WTC11 (cell line): ENCODE results near the gene CCDC69. TPM values are rescaled to one million over a fixed set of nuclear protein-coding genes. Genes with fewer than 3 reads are reported as not detected.

Experiments
- ATAC-seq: fragments of 200-7000 bp; cut with Tn5 transposase; 2 replicates; pipeline ENCODE4 v1.10.0; 2021; ENCODE audit warnings: mild to moderate bottlenecking, moderate library complexity
- CTCF ChIA-PET: fragments of 300-600 bp; sonication (Branson Sonifier 250); formaldehyde crosslinking; loops from one replicate; lab custom pipeline; 2021; ENCODE audit warnings: antibody characterized with exemption; lab: Charles Lee
- POLR2A ChIA-PET: fragments of 350-600 bp; sonication (Branson Sonifier 250); formaldehyde crosslinking; loops from one replicate; lab custom pipeline; 2021; ENCODE audit warnings: antibody characterized with exemption; lab: Charles Lee
- DNase-seq: peaks from one replicate; pipeline ENCODE4 v3.0.0; 2021; ENCODE audit warnings: low spot score
- H3K27ac Mint-ChIP-seq: 2 replicates; pipeline ENCODE4 v1.8.0; 2021; ENCODE audit warnings: mixed read lengths
- H3K27me3 Mint-ChIP-seq: 2 replicates; pipeline ENCODE4 v1.8.0; 2021; ENCODE audit warnings: low read depth, mild to moderate bottlenecking, moderate library complexity, mixed read lengths
- H3K36me3 Mint-ChIP-seq: 2 replicates; pipeline ENCODE4 v1.8.0; 2021; ENCODE audit warnings: mixed read lengths
- H3K4me1 Mint-ChIP-seq: 2 replicates; pipeline ENCODE4 v1.8.0; 2022; ENCODE audit warnings: mixed read lengths
- H3K4me3 Mint-ChIP-seq: 2 replicates; pipeline ENCODE4 v1.8.0; 2021; ENCODE audit warnings: mild to moderate bottlenecking, moderate library complexity, mixed read lengths
- H3K9me3 Mint-ChIP-seq: 2 replicates; pipeline ENCODE4 v1.8.0; 2021; ENCODE audit warnings: mixed read lengths
- CDX4 ChIP-seq: fragments of 250-450 bp; sonication (Bioruptor Pico); IDR thresholded peaks from 2 replicates; pipeline ENCODE4 v1.9.0; 2021; ENCODE audit warnings: moderate library complexity, mild to moderate bottlenecking, inconsistent platforms, borderline replicate concordance
- E2F1 ChIP-seq: sonication (generic); formaldehyde crosslinking; IDR thresholded peaks from 2 replicates; pipeline ENCODE4 v1.8.0; 2022; ENCODE audit warnings: mild to moderate bottlenecking, missing genetic modification reagents
- E2F5 ChIP-seq: sonication (generic); formaldehyde crosslinking; IDR thresholded peaks from 2 replicates; pipeline ENCODE4 v1.8.1; 2022; ENCODE audit warnings: mild to moderate bottlenecking, moderate library complexity, missing genetic modification reagents
- ESRRA ChIP-seq: sonication (generic); formaldehyde crosslinking; IDR thresholded peaks from 2 replicates; pipeline ENCODE4 v1.8.1; 2022; ENCODE audit warnings: mild to moderate bottlenecking, missing genetic modification reagents, borderline replicate concordance
- ETV6 ChIP-seq: sonication (generic); formaldehyde crosslinking; IDR thresholded peaks from 2 replicates; pipeline ENCODE4 v1.8.1; 2022; ENCODE audit warnings: mild to moderate bottlenecking, missing genetic modification reagents
- FOXK1 ChIP-seq: sonication (generic); formaldehyde crosslinking; IDR thresholded peaks from 2 replicates; pipeline ENCODE4 v1.8.0; 2022; ENCODE audit warnings: mild to moderate bottlenecking, moderate library complexity, missing genetic modification reagents
- GRHL2 ChIP-seq: fragments of 250-450 bp; sonication (Bioruptor Pico); IDR thresholded peaks from 2 replicates; pipeline ENCODE4 v1.8.0; 2022; ENCODE audit warnings: mild to moderate bottlenecking, moderate library complexity; ENCODE audit not compliant: insufficient replicate concordance, severe bottlenecking
- GTF2I ChIP-seq: fragments of 250-450 bp; sonication (Bioruptor Pico); conservative IDR thresholded peaks from 2 replicates; pipeline ENCODE4 v1.4.0; 2021; ENCODE audit warnings: mild to moderate bottlenecking
- MYBL2 ChIP-seq: sonication (generic); formaldehyde crosslinking; IDR thresholded peaks from 2 replicates; pipeline ENCODE4 v1.8.1; 2023; ENCODE audit warnings: mild to moderate bottlenecking, moderate library complexity, missing genetic modification reagents
- SMAD3 ChIP-seq: sonication (generic); formaldehyde crosslinking; IDR thresholded peaks from 2 replicates; pipeline ENCODE4 v1.8.0; 2022; ENCODE audit warnings: missing genetic modification reagents, mild to moderate bottlenecking, borderline replicate concordance
- SMAD4 ChIP-seq: sonication (generic); formaldehyde crosslinking; IDR thresholded peaks from 2 replicates; pipeline ENCODE4 v1.8.0; 2022; ENCODE audit warnings: mild to moderate bottlenecking, missing genetic modification reagents
- SOX15 ChIP-seq: fragments of 250-450 bp; sonication (Bioruptor Pico); IDR thresholded peaks from 2 replicates; pipeline ENCODE4 v1.9.0; 2021; ENCODE audit warnings: mild to moderate bottlenecking
- STAT6 ChIP-seq: sonication (generic); formaldehyde crosslinking; conservative IDR thresholded peaks from 2 replicates; pipeline ENCODE4 v1.8.1; 2023; ENCODE audit warnings: mild to moderate bottlenecking, low read depth, missing genetic modification reagents, moderate library complexity
- TP53 ChIP-seq: sonication (generic); formaldehyde crosslinking; IDR thresholded peaks from 2 replicates; pipeline ENCODE4 v1.8.1; 2023; ENCODE audit warnings: mild to moderate bottlenecking, missing genetic modification reagents
- USF2 ChIP-seq: sonication (generic); formaldehyde crosslinking; IDR thresholded peaks from 2 replicates; pipeline ENCODE4 v1.8.1; 2023; ENCODE audit warnings: mild to moderate bottlenecking, missing genetic modification reagents, moderate library complexity
- ZBTB21 ChIP-seq: sonication (generic); formaldehyde crosslinking; IDR thresholded peaks from 2 replicates; pipeline ENCODE4 v1.8.1; 2023; ENCODE audit warnings: mild to moderate bottlenecking, missing genetic modification reagents, borderline replicate concordance
- ZNF281 ChIP-seq: sonication (generic); formaldehyde crosslinking; IDR thresholded peaks from 2 replicates; pipeline ENCODE4 v1.8.0; 2023; ENCODE audit warnings: mild to moderate bottlenecking, missing genetic modification reagents
- ZNF396 ChIP-seq: fragments of 250-450 bp; sonication (Bioruptor Pico); IDR thresholded peaks from 2 replicates; pipeline ENCODE4 v1.8.0; 2021; ENCODE audit warnings: mild to moderate bottlenecking, moderate library complexity, borderline replicate concordance
- ZNF671 ChIP-seq: fragments of 250-450 bp; sonication (Bioruptor Pico); IDR thresholded peaks from 2 replicates; pipeline ENCODE4 v1.8.0; 2021; ENCODE audit warnings: mild to moderate bottlenecking
- ZSCAN18 ChIP-seq: fragments of 250-450 bp; sonication (Bioruptor Pico); IDR thresholded peaks from 2 replicates; pipeline ENCODE4 v2.1.2; 2022; ENCODE audit warnings: mild to moderate bottlenecking, moderate library complexity
- total RNA-seq: library from RNA; stranded (reverse); gene quantifications from 3 replicates; pipeline ENCODE4 v1.2.3, GENCODE V29; 2021

CCDC69 gene
- total RNA-seq, 1 experiment from 2014 or later: 12.4 TPM

GRCh38 chr5:151144275-151144674, 79.6 kb downstream of the CCDC69 start (continued):
- no peak for TF ChIP-seq ZNF396 (CRISPR knock-in tag)
- TF ChIP-seq ETV6 (CRISPR knock-in tag): no peak
- TF ChIP-seq GRHL2: no peak

- Mint-ChIP-seq H3K27ac (no peak overlapping the region), H3K9me3 (no peaks in the 10 kb centered on the region), H3K4me3 (no peak overlapping the region), H3K4me1 (peaks cover 18% of the 10 kb centered on the region), H3K36me3 (peaks cover 5% of the 10 kb centered on the region), H3K27me3 (no peaks in the 10 kb centered on the region)
- DNase-seq (no peak), ATAC-seq (no peak)
- ChIA-PET CTCF (interaction anchor here (1.1 to 5.2 kb wide), 3 partner anchors 17 to 28 kb away, joined by 5 to 51 read pairs (median 6); no protein-coding TSS in a partner anchor), POLR2A (no interaction called here)
- TF ChIP-seq E2F5 (CRISPR knock-in tag): no peak
- no peak for TF ChIP-seq SMAD3
- TF ChIP-seq ZNF671: no peak
- no peak for TF ChIP-seq FOXK1 (CRISPR knock-in tag)
- no peak for TF ChIP-seq SMAD4 (CRISPR knock-in tag)
- TF ChIP-seq USF2 (CRISPR knock-in tag): no peak
- TF ChIP-seq CDX4 (CRISPR knock-in tag): no peak
Measured at GRCh38 chr5:151143645-151144044, 80.2 kb downstream of the CCDC69 start.

- H3K27me3 Mint-ChIP-seq: no peaks in the 10 kb centered on the region
- no peaks in the 10 kb centered on the region for H3K9me3 Mint-ChIP-seq
- DNase-seq (no peak), ATAC-seq (no peak)
- CTCF ChIA-PET: interaction anchor here (1.2 to 5.2 kb wide), 5 partner anchors 17 to 96 kb away, joined by 5 to 51 read pairs (median 16); no protein-coding TSS in a partner anchor
- no peak overlapping the region for H3K4me3 Mint-ChIP-seq
- peaks cover 8% of the 10 kb centered on the region for H3K36me3 Mint-ChIP-seq
- peaks cover 18% of the 10 kb centered on the region for H3K4me1 Mint-ChIP-seq
- no peak for TF ChIP-seq ZBTB21 (CRISPR knock-in tag)
- TF ChIP-seq, all 79 proteins: peak for 0
- POLR2A ChIA-PET: interaction anchor here (1.1 kb wide), 1 partner anchor 41 kb away, joined by 3 read pairs; no protein-coding TSS in a partner anchor
- H3K27ac Mint-ChIP-seq: no peak overlapping the region
Measured at GRCh38 chr5:151142933-151143332, 81.0 kb downstream of the CCDC69 start.

- Mint-ChIP-seq H3K27me3 (no peaks in the 10 kb centered on the region), H3K9me3 (no peaks in the 10 kb centered on the region), H3K4me3 (no peak overlapping the region; the same call in 1 of the 2 replicates), H3K36me3 (peaks cover 14% of the 10 kb centered on the region), H3K4me1 (peaks cover 18% of the 10 kb centered on the region), H3K27ac (peak overlapping the region; percentile 93)
- DNase-seq (peak; percentile 60), ATAC-seq (peak; percentile 85)
- POLR2A ChIA-PET: interaction anchor here (1.8 kb wide), 1 partner anchor 16 kb away, joined by 7 read pairs; the partner anchor contains the start of gene ANXA6
- CTCF ChIA-PET: interaction anchor here (0.6 to 5.2 kb wide), 12 partner anchors 9 to 510 kb away, joined by 3 to 51 read pairs (median 8); partner anchors contain the start of genes ANXA6, CCDC69 and SLC36A1
- TF ChIP-seq GTF2I (CRISPR knock-in tag) (no peak), TP53 (CRISPR knock-in tag) (no peak), FOXK1 (CRISPR knock-in tag) (no peak), STAT6 (CRISPR knock-in tag) (no peak), ZSCAN18 (no peak), SOX15 (CRISPR knock-in tag) (no peak), ESRRA (CRISPR knock-in tag) (no peak), E2F1 (CRISPR knock-in tag) (no peak), ZNF281 (CRISPR knock-in tag) (no peak), MYBL2 (CRISPR knock-in tag) (no peak)
Measured at GRCh38 chr5:151141535-151141934, 82.4 kb downstream of the CCDC69 start.
